Measurements from ENCODE around the gene SHISA9.

Gene SHISA9

GRCh38 chr16:13102401-13102800, 201.0 kb downstream of the SHISA9 start:
- no peak overlapping the region for H3K9ac ChIP-seq (ENCODE audit: low read depth in 1 of 2, low read length in 2 of 2)
- no peak overlapping the region for H3K4me3 ChIP-seq (ENCODE audit: low read length in 2 of 2)
- no peak overlapping the region for H3K27ac ChIP-seq (ENCODE audit: low read depth in 2 of 2, low read length in 2 of 2)
- H3K4me1 ChIP-seq (ENCODE audit: control insufficient read depth in 2 of 2, insufficient read depth in 2 of 2, low read length in 2 of 2), result no peaks in the 10 kb centered on the region
- H3K27me3 ChIP-seq (ENCODE audit: control insufficient read depth in 2 of 2, insufficient read depth in 2 of 2, low read length in 2 of 2), result no peaks in the 10 kb centered on the region
- H3K9me3 ChIP-seq (ENCODE audit: control insufficient read depth in 2 of 2, low read length in 2 of 2), result no peaks in the 10 kb centered on the region
- H3K36me3 ChIP-seq (ENCODE audit: control insufficient read depth in 2 of 2, insufficient read depth in 2 of 2, low read length in 2 of 2), result no peaks in the 10 kb centered on the region

DNA sequence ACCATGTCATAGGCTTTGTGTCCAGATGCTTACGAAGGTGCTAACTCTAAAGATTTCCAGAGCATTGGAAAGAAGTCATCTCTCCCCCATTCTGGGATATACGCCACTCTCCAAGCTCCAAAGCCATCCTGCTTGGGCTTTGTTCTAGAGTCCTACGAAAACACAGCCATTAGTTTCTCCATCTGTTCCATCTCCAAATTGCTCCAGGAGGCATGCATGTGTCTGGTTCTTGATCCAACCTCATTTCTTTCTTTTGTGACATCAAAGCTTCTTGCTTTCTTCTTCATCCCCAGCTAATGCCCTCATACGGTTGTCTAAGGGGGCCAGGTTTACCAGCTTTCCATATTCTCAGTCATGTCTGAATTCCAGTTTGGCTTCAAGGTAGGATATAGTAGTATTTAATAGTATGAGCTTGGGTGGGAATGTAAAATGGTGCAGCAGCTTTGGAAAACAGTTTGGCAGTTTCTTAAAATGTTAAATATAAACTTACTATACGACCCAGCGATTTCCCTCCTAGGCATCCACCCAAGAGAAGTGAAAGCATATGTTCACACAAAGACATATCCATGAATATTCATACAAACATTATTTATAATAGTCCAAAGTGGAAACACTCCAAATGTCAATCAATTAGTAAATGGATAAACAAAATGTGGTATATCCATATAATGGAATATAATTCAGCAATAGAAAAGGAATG, 202.6 kb downstream of the SHISA9 start:
- H3K27me3 ChIP-seq (ENCODE audit: control insufficient read depth in 2 of 2, insufficient read depth in 2 of 2, low read length in 2 of 2), result no peaks in the 10 kb centered on the region
- H3K9ac ChIP-seq (ENCODE audit: low read depth in 1 of 2, low read length in 2 of 2), result no peak overlapping the region
- H3K9me3 ChIP-seq (ENCODE audit: control insufficient read depth in 2 of 2, low read length in 2 of 2), result no peaks in the 10 kb centered on the region
- no peak overlapping the region for H3K4me3 ChIP-seq (ENCODE audit: low read length in 2 of 2)
- H3K4me1 ChIP-seq (ENCODE audit: control insufficient read depth in 2 of 2, insufficient read depth in 2 of 2, low read length in 2 of 2), result no peaks in the 10 kb centered on the region
- no peaks in the 10 kb centered on the region for H3K36me3 ChIP-seq (ENCODE audit: control insufficient read depth in 2 of 2, insufficient read depth in 2 of 2, low read length in 2 of 2)
- H3K27ac ChIP-seq (ENCODE audit: low read depth in 2 of 2, low read length in 2 of 2), result no peak overlapping the region

GRCh38 chr16:13104772-13105171, 203.4 kb downstream of the SHISA9 start:
- H3K27me3 ChIP-seq (ENCODE audit: control insufficient read depth in 2 of 2, insufficient read depth in 2 of 2, low read length in 2 of 2), result no peaks in the 10 kb centered on the region
- H3K36me3 ChIP-seq (ENCODE audit: control insufficient read depth in 2 of 2, insufficient read depth in 2 of 2, low read length in 2 of 2), result no peaks in the 10 kb centered on the region
- H3K9ac ChIP-seq (ENCODE audit: low read depth in 1 of 2, low read length in 2 of 2), result no peak overlapping the region
- H3K4me3 ChIP-seq (ENCODE audit: low read length in 2 of 2), result no peak overlapping the region
- H3K27ac ChIP-seq (ENCODE audit: low read depth in 2 of 2, low read length in 2 of 2), result no peak overlapping the region
- H3K4me1 ChIP-seq (ENCODE audit: control insufficient read depth in 2 of 2, insufficient read depth in 2 of 2, low read length in 2 of 2), result no peaks in the 10 kb centered on the region
- no peaks in the 10 kb centered on the region for H3K9me3 ChIP-seq (ENCODE audit: control insufficient read depth in 2 of 2, low read length in 2 of 2)

DNA sequence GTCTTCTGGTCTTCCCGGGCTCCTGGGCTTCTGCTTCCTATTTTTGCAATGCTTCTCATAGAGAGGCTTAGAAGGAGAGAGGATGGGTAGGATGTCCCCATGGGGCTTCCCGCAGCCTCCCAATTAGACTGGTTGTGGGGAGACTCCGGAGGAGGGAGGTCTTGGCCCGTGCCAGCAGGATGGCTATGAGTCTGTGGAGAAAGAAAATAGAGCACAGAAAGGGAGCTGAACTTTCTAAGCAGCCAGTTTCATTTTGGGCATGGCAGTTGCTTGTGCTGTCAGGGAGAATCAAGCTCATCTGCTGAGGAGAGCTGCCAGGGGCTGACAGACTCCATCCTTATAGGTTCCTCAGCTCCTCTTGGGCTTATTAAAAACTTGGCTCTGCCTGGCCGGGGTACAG, 204.0 kb downstream of the SHISA9 start:
- H3K27me3 ChIP-seq (ENCODE audit: control insufficient read depth in 2 of 2, insufficient read depth in 2 of 2, low read length in 2 of 2), result no peaks in the 10 kb centered on the region
- H3K27ac ChIP-seq (ENCODE audit: low read depth in 2 of 2, low read length in 2 of 2), result no peak overlapping the region
- H3K4me3 ChIP-seq (ENCODE audit: low read length in 2 of 2), result no peak overlapping the region
- H3K4me1 ChIP-seq (ENCODE audit: control insufficient read depth in 2 of 2, insufficient read depth in 2 of 2, low read length in 2 of 2), result no peaks in the 10 kb centered on the region
- no peaks in the 10 kb centered on the region for H3K36me3 ChIP-seq (ENCODE audit: control insufficient read depth in 2 of 2, insufficient read depth in 2 of 2, low read length in 2 of 2)
- H3K9ac ChIP-seq (ENCODE audit: low read depth in 1 of 2, low read length in 2 of 2), result no peak overlapping the region
- no peaks in the 10 kb centered on the region for H3K9me3 ChIP-seq (ENCODE audit: control insufficient read depth in 2 of 2, low read length in 2 of 2)

- no peak overlapping the region for H3K9ac ChIP-seq (ENCODE audit: low read depth in 1 of 2, low read length in 2 of 2)
- no peaks in the 10 kb centered on the region for H3K27me3 ChIP-seq (ENCODE audit: control insufficient read depth in 2 of 2, insufficient read depth in 2 of 2, low read length in 2 of 2)
- H3K4me3 ChIP-seq (ENCODE audit: low read length in 2 of 2), result no peak overlapping the region
- H3K4me1 ChIP-seq (ENCODE audit: control insufficient read depth in 2 of 2, insufficient read depth in 2 of 2, low read length in 2 of 2), result no peaks in the 10 kb centered on the region
- H3K9me3 ChIP-seq (ENCODE audit: control insufficient read depth in 2 of 2, low read length in 2 of 2), result no peaks in the 10 kb centered on the region
- no peak overlapping the region for H3K27ac ChIP-seq (ENCODE audit: low read depth in 2 of 2, low read length in 2 of 2)
- H3K36me3 ChIP-seq (ENCODE audit: control insufficient read depth in 2 of 2, insufficient read depth in 2 of 2, low read length in 2 of 2), result no peaks in the 10 kb centered on the region
Observed at GRCh38 chr16:13106464-13106863, 205.1 kb downstream of the SHISA9 start.

DNA sequence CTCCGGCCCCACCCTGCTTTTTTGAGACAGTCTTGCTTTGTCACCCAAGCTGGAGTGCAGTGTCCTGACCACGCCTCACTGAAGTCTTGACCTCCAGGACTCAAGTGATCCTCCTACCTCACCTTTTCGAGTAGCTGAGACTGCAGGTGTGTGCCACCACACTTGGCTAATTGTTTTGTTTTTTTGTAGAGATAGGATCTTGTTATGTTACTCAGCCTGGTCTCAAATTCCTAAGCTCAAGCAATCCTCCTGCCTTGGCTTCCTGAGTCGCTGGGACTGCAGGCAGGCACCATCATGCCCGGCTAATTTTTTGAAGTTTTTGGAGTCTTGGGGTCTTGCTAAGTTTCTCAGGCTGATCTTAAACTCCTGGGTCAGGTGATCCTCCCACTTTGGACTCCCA, 206.7 kb downstream of the SHISA9 start:
- Histone ChIP-seq H3K9me3 (ENCODE audit: control insufficient read depth in 2 of 2, low read length in 2 of 2) (no peaks in the 10 kb centered on the region), H3K27ac (ENCODE audit: low read depth in 2 of 2, low read length in 2 of 2) (no peak overlapping the region), H3K4me3 (ENCODE audit: low read length in 2 of 2) (no peak overlapping the region)

DNA sequence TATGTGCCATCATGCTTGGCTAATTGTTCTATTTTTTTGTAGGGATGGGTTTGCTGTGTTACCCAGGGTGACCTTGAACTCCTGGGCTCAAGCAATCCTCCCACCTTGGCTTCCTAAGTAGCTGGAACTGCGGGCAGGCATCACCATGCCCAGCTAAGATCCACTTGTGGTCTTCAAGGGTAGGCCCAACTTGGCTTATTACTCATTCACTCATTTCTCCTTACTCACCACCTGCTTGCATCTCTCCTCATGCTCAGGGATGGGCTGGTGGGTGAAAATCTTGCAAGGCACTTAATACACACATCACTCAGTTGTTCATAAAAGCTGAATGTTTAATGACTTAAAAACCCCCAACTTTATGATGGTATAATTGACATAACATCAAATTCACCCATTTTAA, 207.8 kb downstream of the SHISA9 start:
- Histone ChIP-seq H3K27ac (ENCODE audit: low read depth in 2 of 2, low read length in 2 of 2) (no peak overlapping the region), H3K36me3 (ENCODE audit: control insufficient read depth in 2 of 2, insufficient read depth in 2 of 2, low read length in 2 of 2) (no peaks in the 10 kb centered on the region), H3K27me3 (ENCODE audit: control insufficient read depth in 2 of 2, insufficient read depth in 2 of 2, low read length in 2 of 2) (no peaks in the 10 kb centered on the region), H3K9ac (ENCODE audit: low read depth in 1 of 2, low read length in 2 of 2) (no peak overlapping the region), H3K9me3 (ENCODE audit: control insufficient read depth in 2 of 2, low read length in 2 of 2) (no peaks in the 10 kb centered on the region), H3K4me3 (ENCODE audit: low read length in 2 of 2) (no peak overlapping the region), H3K4me1 (ENCODE audit: control insufficient read depth in 2 of 2, insufficient read depth in 2 of 2, low read length in 2 of 2) (no peaks in the 10 kb centered on the region)

More for the DNA sequence above, 206.7 kb downstream of the SHISA9 start:
- Histone ChIP-seq H3K36me3 (ENCODE audit: control insufficient read depth in 2 of 2, insufficient read depth in 2 of 2, low read length in 2 of 2) (no peaks in the 10 kb centered on the region), H3K4me1 (ENCODE audit: control insufficient read depth in 2 of 2, insufficient read depth in 2 of 2, low read length in 2 of 2) (no peaks in the 10 kb centered on the region), H3K9ac (ENCODE audit: low read depth in 1 of 2, low read length in 2 of 2) (no peak overlapping the region), H3K27me3 (ENCODE audit: control insufficient read depth in 2 of 2, insufficient read depth in 2 of 2, low read length in 2 of 2) (no peaks in the 10 kb centered on the region)

GRCh38 chr16:13110124-13110796, 208.9 kb downstream of the SHISA9 start:
- H3K4me1 ChIP-seq (ENCODE audit: control insufficient read depth in 2 of 2, insufficient read depth in 2 of 2, low read length in 2 of 2), result no peaks in the 10 kb centered on the region
- H3K36me3 ChIP-seq (ENCODE audit: control insufficient read depth in 2 of 2, insufficient read depth in 2 of 2, low read length in 2 of 2), result no peaks in the 10 kb centered on the region
- no peaks in the 10 kb centered on the region for H3K9me3 ChIP-seq (ENCODE audit: control insufficient read depth in 2 of 2, low read length in 2 of 2)
- no peak overlapping the region for H3K9ac ChIP-seq (ENCODE audit: low read depth in 1 of 2, low read length in 2 of 2)
- H3K4me3 ChIP-seq (ENCODE audit: low read length in 2 of 2), result no peak overlapping the region
- no peak overlapping the region for H3K27ac ChIP-seq (ENCODE audit: low read depth in 2 of 2, low read length in 2 of 2)
- H3K27me3 ChIP-seq (ENCODE audit: control insufficient read depth in 2 of 2, insufficient read depth in 2 of 2, low read length in 2 of 2), result no peaks in the 10 kb centered on the region

DNA sequence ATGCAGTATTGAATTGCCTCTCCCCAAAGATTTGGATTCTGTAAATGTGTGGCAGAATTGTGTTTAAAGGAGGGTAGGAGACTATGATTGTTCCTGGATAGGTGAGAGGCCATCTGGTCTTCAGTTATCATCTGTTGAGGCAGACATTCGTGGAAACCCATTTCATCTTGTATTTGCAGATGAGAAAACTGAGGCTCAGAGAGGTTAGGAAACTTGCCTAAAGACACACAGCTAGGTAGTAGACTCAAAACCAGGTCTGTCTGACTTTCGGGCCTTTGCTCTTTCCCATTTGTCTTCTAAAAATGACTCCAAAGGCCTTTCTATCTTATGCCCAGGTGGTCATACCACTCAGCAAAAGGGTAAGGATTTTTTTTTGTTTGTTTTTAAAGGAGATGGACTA, 210.3 kb downstream of the SHISA9 start:
- Histone ChIP-seq H3K4me3 (ENCODE audit: low read length in 2 of 2) (no peak overlapping the region), H3K36me3 (ENCODE audit: control insufficient read depth in 2 of 2, insufficient read depth in 2 of 2, low read length in 2 of 2) (no peaks in the 10 kb centered on the region), H3K9ac (ENCODE audit: low read depth in 1 of 2, low read length in 2 of 2) (no peak overlapping the region), H3K27ac (ENCODE audit: low read depth in 2 of 2, low read length in 2 of 2) (no peak overlapping the region), H3K27me3 (ENCODE audit: control insufficient read depth in 2 of 2, insufficient read depth in 2 of 2, low read length in 2 of 2) (no peaks in the 10 kb centered on the region), H3K4me1 (ENCODE audit: control insufficient read depth in 2 of 2, insufficient read depth in 2 of 2, low read length in 2 of 2) (no peaks in the 10 kb centered on the region), H3K9me3 (ENCODE audit: control insufficient read depth in 2 of 2, low read length in 2 of 2) (no peaks in the 10 kb centered on the region)

DNA sequence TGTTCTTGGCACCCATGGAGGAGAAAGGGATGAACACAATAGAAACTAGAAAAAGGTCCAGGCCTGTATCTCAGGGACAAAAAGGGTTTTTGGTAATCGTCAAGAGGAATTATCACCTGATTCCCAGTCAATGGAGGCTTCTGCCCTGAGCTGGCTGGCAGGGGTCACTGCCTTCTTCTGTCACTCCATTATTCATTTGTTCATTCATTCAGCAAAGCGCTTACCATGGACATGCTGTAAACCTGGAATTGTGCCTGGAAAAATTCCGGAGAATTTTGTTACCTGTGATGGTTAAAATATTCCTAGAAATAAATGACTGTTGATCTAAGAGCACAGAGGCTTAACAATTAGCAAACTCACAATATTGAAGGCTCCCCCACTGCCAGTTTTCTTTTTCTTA, 212.3 kb downstream of the SHISA9 start:
- Histone ChIP-seq H3K27me3 (ENCODE audit: control insufficient read depth in 2 of 2, insufficient read depth in 2 of 2, low read length in 2 of 2) (no peaks in the 10 kb centered on the region), H3K36me3 (ENCODE audit: control insufficient read depth in 2 of 2, insufficient read depth in 2 of 2, low read length in 2 of 2) (no peaks in the 10 kb centered on the region), H3K4me1 (ENCODE audit: control insufficient read depth in 2 of 2, insufficient read depth in 2 of 2, low read length in 2 of 2) (no peaks in the 10 kb centered on the region), H3K27ac (ENCODE audit: low read depth in 2 of 2, low read length in 2 of 2) (no peak overlapping the region), H3K9me3 (ENCODE audit: control insufficient read depth in 2 of 2, low read length in 2 of 2) (no peaks in the 10 kb centered on the region), H3K9ac (ENCODE audit: low read depth in 1 of 2, low read length in 2 of 2) (no peak overlapping the region), H3K4me3 (ENCODE audit: low read length in 2 of 2) (no peak overlapping the region)
